ENCODE results near the gene PTPMT1.

DNA sequence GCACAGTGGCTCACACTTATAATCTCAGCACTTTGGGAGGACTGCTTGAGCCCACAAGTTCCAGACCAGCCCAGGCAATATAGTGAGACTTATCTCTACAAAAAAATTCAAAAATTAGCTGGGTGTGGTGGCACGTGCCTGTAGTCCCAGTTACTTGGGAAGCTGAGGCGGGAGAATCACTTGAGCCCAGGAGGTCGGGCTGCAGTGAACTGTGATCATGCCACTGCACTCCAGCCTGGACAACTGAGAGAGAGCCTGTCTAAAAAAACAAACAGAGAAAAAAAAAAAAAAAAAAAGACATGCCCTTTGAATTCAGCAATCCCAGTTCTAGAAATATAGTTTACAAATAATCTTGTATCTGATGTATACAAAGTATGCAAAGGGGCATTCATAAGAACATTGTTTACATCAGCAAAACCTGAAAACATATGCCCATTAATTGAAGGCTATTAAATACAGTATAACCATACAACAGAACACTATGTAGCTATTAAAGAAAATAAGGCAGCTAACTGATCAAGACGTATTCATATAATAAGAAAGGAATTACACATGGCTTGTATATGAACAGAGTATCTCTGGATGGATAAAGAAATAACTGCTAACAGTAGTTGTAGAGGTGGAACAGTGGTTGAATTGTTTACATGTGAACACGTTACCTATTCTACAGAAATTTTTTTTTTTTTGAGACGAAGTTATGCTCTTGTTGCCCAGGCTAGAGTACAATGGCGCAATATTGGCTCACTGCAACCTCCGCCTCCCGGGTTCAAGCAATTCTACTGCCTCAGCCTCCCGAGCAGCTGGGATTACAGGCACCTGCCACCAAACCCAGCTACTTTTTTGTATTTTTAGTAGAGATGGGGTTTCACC is 48.2 kb upstream of the PTPMT1 start:
- TF ChIP-seq, protein P1, sequence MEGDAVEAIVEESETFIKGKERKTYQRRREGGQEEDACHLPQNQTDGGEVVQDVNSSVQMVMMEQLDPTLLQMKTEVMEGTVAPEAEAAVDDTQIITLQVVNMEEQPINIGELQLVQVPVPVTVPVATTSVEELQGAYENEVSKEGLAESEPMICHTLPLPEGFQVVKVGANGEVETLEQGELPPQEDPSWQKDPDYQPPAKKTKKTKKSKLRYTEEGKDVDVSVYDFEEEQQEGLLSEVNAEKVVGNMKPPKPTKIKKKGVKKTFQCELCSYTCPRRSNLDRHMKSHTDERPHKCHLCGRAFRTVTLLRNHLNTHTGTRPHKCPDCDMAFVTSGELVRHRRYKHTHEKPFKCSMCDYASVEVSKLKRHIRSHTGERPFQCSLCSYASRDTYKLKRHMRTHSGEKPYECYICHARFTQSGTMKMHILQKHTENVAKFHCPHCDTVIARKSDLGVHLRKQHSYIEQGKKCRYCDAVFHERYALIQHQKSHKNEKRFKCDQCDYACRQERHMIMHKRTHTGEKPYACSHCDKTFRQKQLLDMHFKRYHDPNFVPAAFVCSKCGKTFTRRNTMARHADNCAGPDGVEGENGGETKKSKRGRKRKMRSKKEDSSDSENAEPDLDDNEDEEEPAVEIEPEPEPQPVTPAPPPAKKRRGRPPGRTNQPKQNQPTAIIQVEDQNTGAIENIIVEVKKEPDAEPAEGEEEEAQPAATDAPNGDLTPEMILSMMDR (IDR thresholded peaks at IDR 0.05; ENCODE audit: insufficient read depth, low read length, poor library complexity, severe bottlenecking): no peak
- TF ChIP-seq EZH2phosphoT487 (conservative IDR thresholded peaks at IDR 0.05; ENCODE audit: low read length): no peak
